ENCODE data around the gene SLC2A6. TPM values are rescaled to one million over a fixed set of nuclear protein-coding genes. Genes with fewer than 3 reads are reported as not detected.

SLC2A6 gene
- total RNA-seq, 1 experiment from 2014 or later, result 18.7 TPM

DNA sequence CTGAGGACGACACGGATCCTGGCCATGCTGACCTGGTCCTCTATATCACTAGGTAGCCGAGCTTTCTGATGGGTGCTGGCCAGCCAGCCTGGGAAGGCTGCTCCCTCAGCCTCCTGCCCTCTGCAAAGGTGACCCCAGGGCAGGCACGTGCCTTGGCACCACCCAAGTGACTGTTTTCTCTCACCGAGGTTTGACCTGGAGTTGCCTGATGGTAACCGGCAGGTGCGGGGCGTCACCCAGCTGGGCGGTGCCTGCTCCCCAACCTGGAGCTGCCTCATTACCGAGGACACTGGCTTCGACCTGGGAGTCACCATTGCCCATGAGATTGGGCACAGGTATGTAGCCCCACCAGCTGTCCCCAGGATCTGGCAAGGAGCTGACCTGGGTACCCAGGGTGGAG is 52.9 kb downstream of the SLC2A6 start:
- Histone ChIP-seq H2BK20ac (ENCODE audit: low read depth, low read length, poor library complexity, severe bottlenecking) (no peak overlapping the region), H3K4me1 (ENCODE audit: insufficient read depth, low read length) (no peaks in the 10 kb centered on the region), H3K27ac (ENCODE audit: insufficient read length, low read depth, low read length) (no peak overlapping the region), H2BK5ac (ENCODE audit: insufficient read length, low read length) (no peak overlapping the region), H3K23ac (ENCODE audit: insufficient read length, low read depth, low read length) (no peak overlapping the region), H2AFZ (ENCODE audit: low read length) (no peak overlapping the region), H4K8ac (replicated peaks; ENCODE audit: insufficient read length, low read depth, low read length) (no peak overlapping the region), H3K18ac (ENCODE audit: insufficient read length, low read depth, low read length) (no peak overlapping the region), H4K5ac (ENCODE audit: insufficient read length, low read depth, low read length) (no peak overlapping the region), H3K9ac (ENCODE audit: extremely low read depth, insufficient read length, low read length) (no peak overlapping the region), H2BK15ac (ENCODE audit: low read depth, low read length) (no peak overlapping the region), H3K9me3 (ENCODE audit: control insufficient read depth, low read depth, low read length) (no peaks in the 10 kb centered on the region), H3K23me2 (ENCODE audit: insufficient read length, low read depth, low read length, poor library complexity, severe bottlenecking) (peaks cover 7% of the 10 kb centered on the region), H4K91ac (ENCODE audit: insufficient read length, low read depth, low read length) (no peak overlapping the region), H3K27me3 (ENCODE audit: insufficient read depth, low read length) (peaks cover 2% of the 10 kb centered on the region; the same call in 1 of the 2 replicates), H3K79me1 (ENCODE audit: insufficient read depth, low read depth, low read length, poor library complexity, severe bottlenecking) (no peaks in the 10 kb centered on the region), H4K20me1 (ENCODE audit: control insufficient read depth, insufficient read depth, insufficient read length) (no peaks in the 10 kb centered on the region), H3K4me2 (ENCODE audit: insufficient read depth, insufficient read length, low read length) (no peak overlapping the region), H2BK12ac (ENCODE audit: insufficient read length, low read depth, low read length) (no peak overlapping the region), H3K79me2 (ENCODE audit: insufficient read depth, low read length) (no peaks in the 10 kb centered on the region), H3K56ac (ENCODE audit: insufficient read length, low read depth, low read length) (no peak overlapping the region), H2BK120ac (ENCODE audit: low read depth, low read length, poor library complexity, severe bottlenecking) (no peak overlapping the region), H2AK5ac (ENCODE audit: insufficient read length, low read length) (no peak overlapping the region), H3T11ph (ENCODE audit: low read length) (no peak overlapping the region), H3K4ac (ENCODE audit: low read depth, low read length) (no peak overlapping the region), H3K14ac (ENCODE audit: insufficient read depth, low read length) (no peak overlapping the region)
- no peak for DNase-seq
- Mint-ChIP-seq H3K27me3 (ENCODE audit: low read depth) (peaks cover 24% of the 10 kb centered on the region), H3K9me3 (peaks cover 4 to 7% of the 10 kb centered on the region in 2 experiments; a peak in 4 of 5 replicates), H3K36me3 (ENCODE audit: insufficient read depth in 1 of 3, low read depth in 3 of 3) (peaks cover 0 to 12% (median 7%) of the 10 kb centered on the region in 3 experiments; a peak in 6 of 7 replicates), H3K4me3 (no peak overlapping the region), H3K27ac (no peak overlapping the region), H3K4me1 (peaks cover 17 to 22% of the 10 kb centered on the region in 2 experiments)
- WGBS (ENCODE audit: extremely low coverage, insufficient read length, low lambda C conversion rate), result no CpG with 5 or more reads among the region's 11 CpGs
- TF ChIP-seq, protein P1, sequence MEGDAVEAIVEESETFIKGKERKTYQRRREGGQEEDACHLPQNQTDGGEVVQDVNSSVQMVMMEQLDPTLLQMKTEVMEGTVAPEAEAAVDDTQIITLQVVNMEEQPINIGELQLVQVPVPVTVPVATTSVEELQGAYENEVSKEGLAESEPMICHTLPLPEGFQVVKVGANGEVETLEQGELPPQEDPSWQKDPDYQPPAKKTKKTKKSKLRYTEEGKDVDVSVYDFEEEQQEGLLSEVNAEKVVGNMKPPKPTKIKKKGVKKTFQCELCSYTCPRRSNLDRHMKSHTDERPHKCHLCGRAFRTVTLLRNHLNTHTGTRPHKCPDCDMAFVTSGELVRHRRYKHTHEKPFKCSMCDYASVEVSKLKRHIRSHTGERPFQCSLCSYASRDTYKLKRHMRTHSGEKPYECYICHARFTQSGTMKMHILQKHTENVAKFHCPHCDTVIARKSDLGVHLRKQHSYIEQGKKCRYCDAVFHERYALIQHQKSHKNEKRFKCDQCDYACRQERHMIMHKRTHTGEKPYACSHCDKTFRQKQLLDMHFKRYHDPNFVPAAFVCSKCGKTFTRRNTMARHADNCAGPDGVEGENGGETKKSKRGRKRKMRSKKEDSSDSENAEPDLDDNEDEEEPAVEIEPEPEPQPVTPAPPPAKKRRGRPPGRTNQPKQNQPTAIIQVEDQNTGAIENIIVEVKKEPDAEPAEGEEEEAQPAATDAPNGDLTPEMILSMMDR (conservative IDR thresholded peaks at IDR 0.05), result no peak
